Renal cortical epithelial cell (primary cell): ENCODE measurements around the gene SDCBP2. TPM values are rescaled to one million over a fixed set of nuclear protein-coding genes. Genes with fewer than 3 reads are reported as not detected.

Source experiments
- DNase-seq: peaks from one replicate; pipeline ENCODE4 v3.0.0-alpha.2; 2011; ENCODE audit warnings: low read depth
- total RNA-seq: library from RNA; depleted of rRNA; stranded (reverse); fragments of >200 nt; gene quantifications from 2 replicates; pipeline ENCODE4 v1.2.3, GENCODE V29; 2014

Gene SDCBP2
- total RNA-seq, 1 donor from 2014 or later: 1.8 TPM

GRCh38 chr20:1331101-1331500 is 2.2 kb upstream of the SDCBP2 start:
- no peak for DNase-seq

GRCh38 chr20:1330075-1330830 is 1.3 kb upstream of the SDCBP2 start:
- no peak for DNase-seq

- no peak for DNase-seq
Observed at GRCh38 chr20:1327827-1328679, 886 bp downstream of the SDCBP2 start.

- peak; percentile 52 for DNase-seq
Observed at GRCh38 chr20:1327241-1327653, 1.7 kb downstream of the SDCBP2 start.

DNA sequence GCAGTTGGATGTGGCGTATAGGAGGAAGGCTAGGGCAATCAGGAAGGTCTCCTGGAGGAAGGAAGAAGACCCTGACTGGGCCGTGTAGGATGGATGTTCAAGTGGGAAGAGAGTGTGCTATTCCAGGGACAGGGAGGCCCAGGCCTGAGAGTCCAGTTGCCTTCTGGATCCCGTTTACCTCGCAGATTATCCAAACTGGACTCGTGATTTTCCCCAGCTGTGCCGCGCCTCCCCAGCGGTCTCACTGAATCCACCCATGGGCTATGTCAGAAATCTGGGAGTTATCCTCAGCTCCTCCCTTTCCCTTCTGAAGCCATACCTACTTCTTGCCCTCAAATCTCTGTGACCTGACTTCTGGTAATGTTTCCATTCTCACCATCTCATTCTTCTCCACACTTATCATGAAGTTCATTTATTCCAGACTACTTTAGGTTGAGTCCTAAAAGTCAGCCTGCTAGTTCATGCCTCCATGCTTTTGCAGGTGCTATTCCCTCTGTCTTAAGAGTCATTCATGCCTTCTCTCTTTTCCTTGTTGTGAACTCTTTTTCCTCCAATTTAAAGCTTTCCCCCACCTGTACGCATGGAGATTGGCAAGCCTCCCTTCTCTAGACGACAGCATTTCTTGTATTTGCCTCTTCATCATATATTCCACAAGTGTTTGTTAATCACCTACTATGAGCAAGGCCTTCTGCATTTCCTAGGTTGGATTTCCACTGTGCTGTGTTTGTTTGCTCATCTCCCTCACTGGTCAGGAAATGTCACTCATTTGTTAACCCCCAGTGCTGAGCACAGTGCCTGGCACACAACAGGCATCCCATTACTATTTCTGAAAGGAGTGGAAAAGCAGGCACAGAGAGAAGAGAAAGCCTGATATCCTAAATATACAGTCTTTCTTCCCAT is 2.7 kb downstream of the SDCBP2 start:
- DNase-seq: no peak

DNA sequence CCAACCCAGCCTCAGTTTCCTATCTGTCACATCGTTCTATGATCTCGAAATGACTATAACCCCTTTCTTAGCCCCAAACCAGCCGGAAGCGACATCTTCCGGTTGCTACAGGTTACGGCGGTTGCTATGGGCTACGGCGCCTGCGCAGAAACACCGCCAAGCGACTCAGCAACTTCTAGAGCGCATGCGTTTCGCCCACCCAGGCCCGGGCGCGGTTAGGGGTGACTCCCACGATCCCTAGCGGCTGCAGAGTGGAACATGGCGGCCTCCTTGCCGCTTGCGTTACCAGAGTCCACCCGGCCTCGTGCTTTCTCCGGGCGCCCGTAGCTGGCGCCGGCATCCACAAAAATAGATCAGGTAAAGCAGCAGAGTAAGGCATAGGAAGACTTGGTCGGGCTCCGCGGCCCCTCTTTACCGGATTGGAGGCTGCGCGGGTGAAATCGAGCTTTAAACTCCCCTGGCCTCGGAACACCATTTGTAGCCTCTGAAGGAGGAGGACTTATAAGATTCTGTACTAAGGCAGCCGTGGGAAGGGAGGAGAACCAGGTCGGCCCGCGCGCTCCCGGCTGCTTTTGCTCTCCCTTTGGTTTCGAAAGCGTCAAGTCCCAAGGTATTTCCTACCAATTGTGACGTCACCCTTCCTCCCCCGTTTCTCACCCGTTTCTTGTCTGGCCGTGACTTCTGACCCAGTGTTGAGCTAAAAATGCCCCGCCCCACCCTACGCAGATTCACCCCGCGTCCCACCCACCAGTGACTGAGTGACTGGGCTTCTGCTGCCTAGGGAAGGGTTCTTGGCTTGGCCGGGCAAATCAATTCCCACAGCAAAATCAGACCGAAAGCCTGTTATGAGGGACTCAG is 3.5 kb downstream of the SDCBP2 start:
- peak; percentile 90 for DNase-seq

DNA sequence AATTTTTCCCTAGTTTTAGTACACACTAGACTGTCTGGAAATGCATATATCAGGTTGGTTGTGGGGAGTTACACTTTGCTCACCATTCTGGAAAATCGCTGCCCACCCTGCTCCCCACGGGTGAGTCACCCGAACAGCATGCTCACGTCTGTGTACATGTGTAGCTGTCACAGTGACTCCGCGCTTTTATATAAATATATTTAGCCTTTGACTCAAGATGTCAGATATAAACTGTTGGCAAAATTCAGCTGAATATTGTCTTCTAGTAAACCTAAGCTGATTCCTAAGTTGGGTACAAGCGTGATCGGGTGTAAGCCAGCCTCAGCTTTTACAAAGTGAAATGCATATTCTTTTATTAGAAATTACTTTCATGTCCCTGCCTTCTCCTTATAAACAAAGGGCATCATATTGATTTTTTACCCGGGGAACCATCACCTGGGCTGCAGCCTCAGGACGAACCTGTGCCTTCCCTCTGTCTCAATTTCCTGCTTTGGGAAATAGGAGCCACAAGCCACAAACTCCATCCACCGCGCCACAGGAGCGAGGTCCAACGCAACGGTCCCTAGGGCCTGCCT is 4.3 kb downstream of the SDCBP2 start:
- no peak for DNase-seq

DNA sequence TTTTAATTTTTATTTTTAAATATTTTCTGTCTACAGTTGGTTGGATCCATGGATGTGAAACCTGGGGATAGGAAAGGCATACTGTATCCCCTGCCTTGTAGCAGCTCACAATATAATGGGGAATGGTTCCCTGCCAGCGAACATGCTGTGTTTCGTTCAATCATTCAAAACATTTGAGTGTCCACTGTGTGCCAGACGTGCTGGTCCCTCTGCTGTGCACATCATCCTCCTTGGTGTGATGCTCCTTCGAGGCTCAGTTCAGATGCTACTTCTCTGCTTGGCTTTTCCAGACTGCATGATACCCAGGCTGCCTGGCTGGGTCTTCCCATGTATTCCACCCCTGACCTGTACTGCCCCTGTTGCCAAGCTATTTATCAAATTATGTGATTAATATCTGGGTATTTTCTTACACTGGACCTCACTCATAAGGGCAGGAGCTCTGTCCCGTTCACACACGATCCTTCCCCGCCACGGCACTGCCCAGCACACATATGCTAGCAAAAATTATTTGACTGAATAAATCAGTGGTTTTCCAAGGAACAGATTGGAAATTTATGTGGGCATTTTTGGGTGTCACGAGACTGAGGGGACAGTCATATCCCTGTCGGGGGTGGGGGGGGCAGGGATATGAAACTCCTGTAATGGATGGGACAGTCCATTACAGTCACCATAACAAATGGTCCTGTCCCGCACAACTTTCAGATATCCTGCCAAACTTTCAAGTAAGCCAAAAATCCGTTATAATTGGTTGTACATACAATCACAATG is 4.9 kb downstream of the SDCBP2 start:
- no peak for DNase-seq

- DNase-seq: no peak
Observed at GRCh38 chr20:1323256-1323655, 5.7 kb downstream of the SDCBP2 start.

GRCh38 chr20:1322511-1323245 is 6.3 kb downstream of the SDCBP2 start:
- DNase-seq: no peak

- no peak for DNase-seq
Observed at GRCh38 chr20:1321654-1321939, 7.3 kb downstream of the SDCBP2 start.

DNA sequence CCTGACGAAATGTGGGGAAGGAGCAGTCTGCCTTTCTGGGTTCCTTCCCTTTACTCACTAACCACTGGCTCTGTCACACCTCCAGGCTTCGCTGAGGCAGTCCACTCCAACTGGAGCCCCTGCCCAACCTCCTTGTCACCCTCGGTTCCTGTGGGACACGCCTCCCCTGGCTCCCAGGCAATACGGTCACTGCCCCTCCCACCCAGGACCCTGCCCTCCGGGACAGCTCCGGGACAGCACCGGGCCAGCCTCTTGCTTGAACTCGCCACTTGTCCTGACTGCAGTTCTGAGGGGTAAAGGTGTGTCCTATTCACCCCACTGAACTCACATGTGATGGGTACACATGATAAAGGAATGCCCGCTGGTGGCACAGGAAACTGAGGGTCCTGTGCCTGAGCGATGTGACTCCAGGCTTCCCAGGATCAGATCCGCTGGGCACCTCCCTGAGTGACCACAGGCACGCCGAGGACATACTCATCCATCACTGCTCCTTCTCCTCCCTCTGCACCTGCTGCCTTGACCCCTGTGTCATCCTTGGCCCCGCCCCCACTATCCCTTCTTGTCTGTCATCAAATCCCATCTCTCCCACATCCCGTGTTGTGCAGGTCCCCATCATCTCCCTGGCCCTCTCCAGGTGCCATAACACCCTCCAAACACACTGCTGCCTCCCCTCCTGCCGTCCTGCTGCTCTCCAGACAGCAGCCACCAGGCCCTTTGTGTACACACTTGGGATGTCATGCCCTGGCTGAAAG is 7.9 kb downstream of the SDCBP2 start:
- no peak for DNase-seq

- DNase-seq: no peak
Observed at GRCh38 chr20:1320016-1320415, 8.9 kb downstream of the SDCBP2 start.

- no peak for DNase-seq
Observed at GRCh38 chr20:1319462-1319861, 9.5 kb downstream of the SDCBP2 start.

- no peak for DNase-seq
Observed at GRCh38 chr20:1319051-1319450, 9.9 kb downstream of the SDCBP2 start.

DNA sequence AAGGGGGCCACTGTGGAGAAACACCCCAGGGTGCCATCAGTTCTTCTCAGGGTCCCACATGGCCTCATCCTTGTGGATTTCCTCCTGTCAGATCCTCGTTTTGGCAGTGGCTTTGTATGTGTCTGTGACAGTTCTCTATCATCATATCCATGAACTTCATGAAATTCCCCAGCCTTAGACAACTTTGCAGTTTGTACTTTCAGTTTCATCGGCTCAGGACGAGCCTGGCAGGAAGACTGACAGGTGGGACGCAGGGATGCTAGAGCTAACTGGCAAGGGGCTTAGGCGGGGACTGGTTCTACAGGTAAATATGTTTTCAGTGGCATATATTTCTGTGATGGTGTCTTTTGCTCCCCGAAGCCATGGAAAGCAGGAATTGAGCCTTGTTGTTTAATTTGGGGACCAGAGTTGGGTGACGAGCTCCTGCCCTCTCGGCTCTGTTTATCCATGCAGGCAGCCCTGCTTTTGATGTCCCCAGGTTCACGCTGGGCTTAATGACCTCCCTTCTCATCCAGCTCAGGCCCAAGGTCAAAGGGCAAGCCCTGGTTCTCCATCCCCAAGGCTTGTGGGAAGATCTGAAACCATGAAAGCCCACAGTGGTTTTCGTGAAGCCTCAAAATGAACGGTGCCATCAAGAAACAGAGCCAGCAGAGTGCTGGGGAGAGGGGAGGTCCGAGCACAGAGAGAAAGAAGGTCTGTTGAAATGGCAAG is 11.2 kb downstream of the SDCBP2 start:
- DNase-seq: no peak

DNA sequence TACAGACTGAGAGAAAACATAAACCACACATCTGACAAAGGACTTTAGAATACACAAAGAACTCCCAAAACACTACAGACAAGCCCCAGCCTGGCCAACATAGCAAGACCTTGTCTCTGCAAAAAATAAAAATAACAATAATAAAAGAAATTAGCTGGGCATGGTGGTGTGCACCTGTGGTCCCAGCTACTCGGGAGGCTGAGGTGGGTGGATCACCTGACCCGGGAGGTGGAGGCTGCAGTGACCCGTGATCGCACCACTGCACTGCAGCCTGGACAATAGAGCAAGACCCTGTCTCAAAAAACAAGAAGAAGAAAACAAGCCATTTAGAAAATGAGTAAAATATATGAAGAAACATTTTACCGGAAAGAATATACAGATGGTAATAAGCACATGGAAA is 13.1 kb downstream of the SDCBP2 start:
- no peak for DNase-seq
